ENCODE measurements around the gene TARS1.

Gene TARS1

DNA sequence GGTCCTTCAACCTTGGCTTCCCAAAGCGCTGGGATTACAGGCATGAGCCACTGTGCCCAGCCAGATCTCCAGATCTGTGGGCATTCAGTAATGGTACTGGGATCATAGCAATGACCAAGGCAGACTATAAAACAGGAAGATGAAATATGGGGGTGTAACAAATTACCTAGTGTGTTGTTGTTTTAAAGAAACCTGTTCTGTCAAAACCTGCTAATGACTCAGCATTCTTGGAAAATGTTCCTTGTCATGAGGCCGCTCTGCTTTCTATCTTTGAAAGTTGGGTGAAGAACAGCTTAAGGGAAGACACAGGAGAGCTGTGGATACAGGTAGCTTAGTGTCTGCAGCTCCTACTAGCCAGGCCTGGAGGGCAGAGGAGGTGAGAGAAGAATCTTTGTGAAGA is 19.4 kb downstream of the TARS1 start:
- TF ChIP-seq ZNF274 (IDR thresholded peaks at IDR 0.05; ENCODE audit: low read depth, low read length), result no peak
- H3K4me3 ChIP-seq (ENCODE audit: low read length), result no peak overlapping the region

DNA sequence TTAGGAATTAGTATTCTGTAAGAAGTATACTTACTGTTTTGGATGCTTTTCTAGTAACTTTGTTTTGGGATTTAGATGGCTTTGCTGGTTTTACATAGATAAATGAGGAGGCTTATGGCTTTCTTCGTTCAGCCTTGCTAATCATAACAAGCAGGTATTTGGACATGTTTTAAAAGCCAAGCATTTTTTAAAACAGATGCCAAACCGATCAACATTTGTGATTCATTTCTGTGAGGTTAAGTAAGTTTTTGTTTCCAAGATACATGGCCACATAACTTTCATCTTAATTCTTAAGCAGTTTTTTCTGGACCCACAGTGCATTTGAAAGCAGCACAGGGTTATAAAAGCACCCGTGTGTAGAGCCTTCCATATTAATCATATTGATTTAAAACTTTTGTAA is 21.7 kb downstream of the TARS1 start:
- H3K4me3 ChIP-seq (ENCODE audit: low read length), result no peak overlapping the region
- TF ChIP-seq ZNF274 (IDR thresholded peaks at IDR 0.05; ENCODE audit: low read depth, low read length), result no peak

DNA sequence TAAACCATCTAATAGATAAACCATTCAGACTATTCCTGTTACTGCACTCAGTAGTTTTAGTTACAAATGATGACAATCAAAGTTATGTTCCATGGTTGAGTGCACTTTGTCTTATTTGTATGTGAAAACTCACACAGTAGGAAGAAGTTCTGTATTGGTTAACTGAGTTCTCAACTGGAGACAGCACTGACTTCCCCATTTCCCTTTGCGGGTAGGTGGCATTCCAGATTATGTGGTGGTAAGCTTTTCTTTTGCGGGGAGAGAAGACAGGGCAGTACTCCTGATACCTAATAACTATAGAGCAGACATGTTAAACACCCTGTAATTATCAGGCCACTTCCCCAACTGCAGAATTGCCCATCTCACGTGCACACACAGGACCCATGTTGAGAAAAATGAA is 24.4 kb downstream of the TARS1 start:
- no peak overlapping the region for H3K4me3 ChIP-seq (ENCODE audit: low read length)
- TF ChIP-seq ZNF274 (IDR thresholded peaks at IDR 0.05; ENCODE audit: low read depth, low read length), result no peak

DNA sequence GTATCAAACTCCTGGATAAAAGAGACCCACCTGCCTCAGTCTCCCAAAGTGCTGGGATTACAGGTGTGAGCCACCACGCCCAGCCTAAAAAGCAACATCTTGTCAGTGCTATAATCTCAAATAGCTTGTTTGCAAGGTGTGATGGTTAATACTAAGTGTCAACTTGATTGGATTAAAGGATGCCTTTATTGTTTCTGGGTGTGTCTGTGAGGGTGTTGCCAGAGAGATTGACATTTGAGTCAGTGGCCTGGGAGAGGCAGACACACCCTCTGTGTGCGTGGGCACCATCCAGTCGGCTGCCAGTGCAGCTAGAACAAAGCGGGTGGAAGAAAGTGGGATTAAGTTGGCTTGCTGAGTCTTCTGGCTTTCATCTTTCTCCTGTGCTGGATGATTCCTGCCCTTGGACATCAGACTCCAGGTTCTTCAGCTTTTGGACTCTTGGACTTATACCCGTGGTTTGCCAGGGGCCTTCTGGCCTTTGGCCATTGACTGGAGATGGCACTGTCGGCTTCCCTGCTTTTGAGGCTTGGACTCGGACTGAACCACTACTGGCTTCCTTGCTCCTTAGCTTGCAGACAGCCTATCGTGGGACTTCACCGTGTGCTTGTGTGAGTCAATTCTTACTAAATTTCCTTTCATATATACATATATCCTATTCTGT is 28.1 kb downstream of the TARS1 start:
- TF ChIP-seq ZNF274 (IDR thresholded peaks at IDR 0.05; ENCODE audit: low read depth, low read length), result no peak
- no peak overlapping the region for H3K4me3 ChIP-seq (ENCODE audit: low read length)

DNA sequence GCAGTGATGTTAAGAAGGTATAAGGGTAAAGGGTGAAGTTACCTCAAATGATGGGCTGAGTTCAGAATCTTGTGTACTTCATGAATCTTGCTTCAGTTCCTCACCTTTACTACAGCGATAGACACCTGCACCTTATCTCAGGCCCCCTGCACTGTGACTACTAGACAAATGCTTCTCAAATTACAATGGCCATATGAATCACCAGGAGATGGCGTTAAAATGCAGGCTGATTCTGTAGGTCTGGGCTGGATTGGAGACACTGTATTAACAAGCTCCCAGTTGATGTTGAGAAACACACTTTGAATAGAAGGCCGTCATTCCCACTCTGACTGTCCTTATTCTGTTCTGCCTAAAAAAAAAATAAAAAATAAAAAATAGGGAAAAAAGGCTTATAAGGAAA is 29.8 kb downstream of the TARS1 start:
- no peak overlapping the region for H3K4me3 ChIP-seq (ENCODE audit: low read length)
- TF ChIP-seq ZNF274 (IDR thresholded peaks at IDR 0.05; ENCODE audit: low read depth, low read length), result no peak

DNA sequence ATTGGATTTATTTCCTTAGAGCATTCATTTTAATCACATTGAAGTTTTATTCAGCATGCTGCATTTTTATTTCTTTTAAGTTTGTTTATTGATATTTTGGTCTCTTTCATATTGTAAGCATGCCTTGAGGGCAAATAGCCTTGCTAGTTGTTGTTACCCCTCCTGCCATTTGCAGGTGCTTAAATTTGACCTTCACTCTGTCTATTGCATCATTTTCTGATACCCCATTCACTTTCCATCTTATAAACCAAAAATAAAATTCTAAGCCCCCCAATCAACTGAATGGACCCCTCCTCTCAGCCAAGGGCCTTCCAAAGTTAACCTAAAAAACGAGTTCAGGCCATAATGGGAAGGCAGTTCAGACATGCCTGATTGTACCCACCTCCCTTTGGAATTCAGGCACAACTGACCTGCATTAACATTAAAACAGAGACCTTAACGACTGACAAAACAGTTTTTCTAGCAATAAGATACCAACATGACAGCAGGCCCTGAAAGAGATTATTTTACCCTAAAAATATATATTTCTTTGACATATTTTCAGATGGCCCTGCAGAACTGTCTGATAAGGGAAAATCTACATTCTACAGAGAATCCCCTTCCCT is 32.1 kb downstream of the TARS1 start:
- H3K4me3 ChIP-seq (ENCODE audit: low read length), result no peak overlapping the region
- TF ChIP-seq ZNF274 (IDR thresholded peaks at IDR 0.05; ENCODE audit: low read depth, low read length), result no peak

DNA sequence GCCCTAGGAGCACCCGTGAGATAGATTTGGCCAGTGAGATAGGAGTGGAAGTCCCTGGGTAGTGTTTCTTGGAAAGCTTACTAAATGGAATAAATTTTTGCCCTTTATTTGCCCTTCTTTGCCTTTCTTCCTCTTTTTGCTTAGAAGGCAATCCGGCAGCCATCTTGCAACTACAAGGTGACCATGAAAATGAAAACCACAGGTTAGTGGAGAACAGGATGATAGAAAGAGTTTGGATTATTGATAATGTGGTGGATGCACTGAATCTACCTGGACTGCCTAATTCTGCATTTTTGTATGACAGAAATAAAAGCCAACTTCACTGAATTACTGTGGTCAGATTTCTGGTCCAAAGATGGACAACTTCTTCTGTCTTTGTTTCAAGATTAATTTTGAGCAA is 33.2 kb downstream of the TARS1 start:
- no peak overlapping the region for H3K4me3 ChIP-seq (ENCODE audit: low read length)
- no peak for TF ChIP-seq ZNF274 (IDR thresholded peaks at IDR 0.05; ENCODE audit: low read depth, low read length)

DNA sequence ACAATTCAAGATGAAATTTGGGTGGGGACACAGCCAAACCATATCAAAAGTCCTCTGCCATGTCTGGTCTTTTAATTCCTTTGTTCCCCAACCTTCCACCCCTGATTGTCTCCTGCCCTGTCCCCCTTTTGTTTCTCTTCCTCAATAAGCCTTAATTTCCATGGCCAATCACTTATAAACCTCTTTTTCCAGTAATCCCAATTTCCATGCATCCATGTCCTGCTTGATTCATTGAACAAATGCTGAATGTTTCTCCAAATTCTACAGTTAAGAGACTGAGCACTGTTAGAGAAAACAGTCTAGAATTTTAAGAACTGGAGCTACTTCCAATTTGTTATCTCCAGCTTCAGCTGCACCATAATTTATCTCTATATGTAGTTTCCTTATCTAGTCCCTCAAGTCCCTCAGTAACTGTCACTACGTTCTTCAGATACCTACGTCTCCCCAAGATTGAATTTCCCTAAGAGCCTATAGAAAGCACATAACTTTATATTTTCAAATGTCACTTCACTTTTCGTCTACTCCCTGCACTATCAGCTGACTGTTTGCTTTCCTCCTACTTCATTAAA is 34.2 kb downstream of the TARS1 start:
- no peak for TF ChIP-seq ZNF274 (IDR thresholded peaks at IDR 0.05; ENCODE audit: low read depth, low read length)
- H3K4me3 ChIP-seq (ENCODE audit: low read length), result no peak overlapping the region

DNA sequence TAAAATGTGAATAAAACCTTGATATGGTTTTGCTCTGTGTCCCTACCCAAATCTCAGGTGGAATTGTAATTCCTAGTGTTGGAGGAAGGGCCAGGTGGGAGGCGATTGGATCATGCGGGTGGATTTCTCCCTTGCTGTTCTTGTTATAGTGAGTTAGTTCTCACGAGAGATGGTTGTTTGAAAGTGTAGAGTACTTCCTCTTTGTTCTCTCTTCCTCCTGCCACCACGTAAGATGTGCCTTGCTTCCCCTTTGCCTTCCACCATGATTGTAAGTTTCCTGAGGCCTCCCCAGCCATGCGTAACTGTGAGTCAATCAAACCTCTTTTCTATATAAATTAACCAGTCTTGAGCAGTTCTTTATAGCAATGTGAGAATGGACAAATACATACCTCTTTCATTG is 34.9 kb downstream of the TARS1 start:
- no peak overlapping the region for H3K4me3 ChIP-seq (ENCODE audit: low read length)
- TF ChIP-seq ZNF274 (IDR thresholded peaks at IDR 0.05; ENCODE audit: low read depth, low read length), result no peak

DNA sequence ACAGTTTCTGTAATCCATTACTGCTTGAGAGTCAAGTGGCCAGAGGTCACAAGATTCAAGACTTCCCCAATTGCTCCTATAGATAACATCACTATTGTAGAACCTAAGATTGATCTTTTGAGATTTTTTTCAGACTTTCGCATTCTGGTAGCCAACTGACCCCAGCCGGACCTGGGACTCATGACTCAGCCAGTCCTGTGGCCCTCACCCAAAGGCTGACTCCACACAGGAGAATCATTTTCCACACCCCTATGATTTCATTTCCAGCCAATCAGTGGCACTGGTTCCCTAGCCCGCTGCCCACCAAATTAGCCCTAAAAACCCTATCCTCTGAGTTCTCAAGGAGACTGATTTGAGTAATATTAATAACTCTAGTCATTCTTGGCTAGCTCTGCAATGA is 36.2 kb downstream of the TARS1 start:
- no peak for TF ChIP-seq ZNF274 (IDR thresholded peaks at IDR 0.05; ENCODE audit: low read depth, low read length)
- H3K4me3 ChIP-seq (ENCODE audit: low read length), result no peak overlapping the region

DNA sequence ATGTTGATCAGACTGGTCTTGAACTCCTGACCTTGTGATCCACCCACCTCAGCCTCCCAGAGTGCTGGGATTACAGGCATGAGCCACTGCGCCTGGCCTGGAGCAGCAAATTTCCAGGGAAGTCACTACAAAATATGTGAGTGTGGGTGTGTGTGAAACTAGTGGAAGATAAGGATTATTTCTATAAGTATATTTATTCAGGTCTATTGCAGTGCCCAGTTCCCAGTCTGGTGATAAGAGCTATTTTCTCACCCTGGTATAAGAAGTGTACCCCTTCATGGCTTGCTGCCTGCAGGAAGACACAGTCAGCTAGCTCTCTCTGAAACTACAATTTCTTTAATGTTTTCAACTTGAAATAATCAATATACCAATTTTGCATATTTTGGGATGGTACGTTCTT is 37.1 kb downstream of the TARS1 start:
- no peak for TF ChIP-seq ZNF274 (IDR thresholded peaks at IDR 0.05; ENCODE audit: low read depth, low read length)
- H3K4me3 ChIP-seq (ENCODE audit: low read length), result no peak overlapping the region

DNA sequence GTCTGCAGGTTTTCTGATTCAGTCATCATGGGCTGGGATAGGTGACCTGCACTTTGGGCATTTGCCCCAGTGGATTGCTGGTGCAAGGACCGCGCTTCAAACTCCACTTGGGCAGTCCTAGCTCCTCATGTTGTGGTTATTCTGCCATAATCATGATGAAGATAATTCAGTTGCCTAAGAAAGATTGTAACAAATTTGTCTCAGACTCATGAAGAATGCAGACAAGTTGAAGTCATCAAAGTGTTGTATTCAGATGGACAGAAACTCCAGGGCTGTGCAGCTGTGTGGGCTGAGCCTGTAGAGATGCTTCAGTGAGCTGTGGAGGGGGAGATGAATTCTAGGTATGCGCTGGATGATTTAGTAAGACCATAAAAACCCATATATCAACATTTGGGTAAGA is 38.5 kb downstream of the TARS1 start:
- no peak for TF ChIP-seq ZNF274 (IDR thresholded peaks at IDR 0.05; ENCODE audit: low read depth, low read length)
- H3K4me3 ChIP-seq (ENCODE audit: low read length), result no peak overlapping the region

DNA sequence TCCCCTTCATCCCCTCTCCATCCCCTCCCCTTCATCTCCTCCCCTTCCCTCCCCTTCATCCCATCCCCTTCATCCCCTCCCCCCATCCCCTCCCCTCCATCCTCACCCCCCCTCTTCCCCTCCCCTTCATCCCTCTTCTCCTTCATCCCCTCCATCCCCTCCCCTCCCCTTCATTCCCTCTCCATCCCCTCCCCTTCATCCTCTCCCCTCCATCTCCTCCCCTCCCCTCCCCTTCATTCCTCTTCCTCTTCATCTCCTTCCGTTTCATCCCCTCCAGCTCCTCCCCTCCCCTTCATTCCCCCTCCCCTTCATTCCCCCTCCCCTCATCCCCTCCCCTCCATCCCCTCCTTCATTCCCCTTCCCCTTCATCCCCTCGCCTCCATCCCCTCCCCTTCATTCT is 40.1 kb downstream of the TARS1 start:
- no peak for TF ChIP-seq ZNF274 (IDR thresholded peaks at IDR 0.05; ENCODE audit: low read depth, low read length)
- H3K4me3 ChIP-seq (ENCODE audit: low read length), result no peak overlapping the region

DNA sequence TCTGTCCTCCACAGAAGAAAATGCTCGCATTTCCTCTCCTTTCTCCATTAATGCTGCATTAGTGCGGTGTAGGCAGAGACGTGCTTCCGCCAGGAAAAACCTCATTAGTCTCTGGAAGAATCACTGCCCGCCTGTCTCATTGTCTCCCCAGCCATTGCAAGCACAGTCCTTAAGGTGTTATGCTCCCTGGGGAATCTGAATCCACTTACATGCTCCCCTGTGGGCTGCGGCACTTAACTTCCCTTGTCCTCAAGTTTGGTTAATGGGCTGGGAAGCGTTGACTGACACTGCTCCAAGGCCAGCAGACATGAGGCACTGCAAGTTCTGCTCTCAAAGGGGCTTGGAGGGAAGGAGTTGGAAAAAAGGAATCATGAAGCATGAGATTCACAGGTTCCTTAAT is 41.6 kb downstream of the TARS1 start:
- H3K4me3 ChIP-seq (ENCODE audit: low read length), result no peak overlapping the region
- no peak for TF ChIP-seq ZNF274 (IDR thresholded peaks at IDR 0.05; ENCODE audit: low read depth, low read length)

DNA sequence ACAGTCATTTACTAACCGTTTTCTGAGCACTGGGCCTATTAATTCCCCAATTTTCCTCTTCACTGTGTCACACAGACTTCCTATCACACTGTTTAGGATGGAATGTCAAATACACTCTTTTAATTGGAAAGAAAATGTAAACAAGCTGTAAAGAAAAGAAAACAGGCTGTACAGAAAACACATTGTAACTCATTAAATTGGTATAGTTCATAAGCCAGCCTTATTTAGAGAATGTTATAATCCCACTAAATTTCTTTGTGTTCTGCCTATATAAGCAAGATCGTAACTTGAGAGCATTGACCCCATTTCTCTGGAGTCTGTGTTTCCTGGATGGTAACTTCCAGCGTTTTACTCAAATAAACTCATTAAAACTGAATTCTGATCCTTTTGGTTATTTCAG is 46.5 kb downstream of the TARS1 start:
- no peak for TF ChIP-seq ZNF274 (IDR thresholded peaks at IDR 0.05; ENCODE audit: low read depth, low read length)

More for the DNA sequence above, 46.5 kb downstream of the TARS1 start:
- H3K4me3 ChIP-seq (ENCODE audit: low read length), result no peak overlapping the region
